Brain microvascular endothelial cell (primary cell): ENCODE measurements around the gene EPN2.

ENCODE experiments used
- DNase-seq: peaks from one replicate; pipeline ENCODE4 v3.0.0-alpha.2; 2020
- H3K27ac ChIP-seq: fragments of 250-450 bp; sonication (Bioruptor Pico); 2 replicates; pipeline ENCODE4 v1.5.1; 2020; ENCODE audit warnings: mild to moderate bottlenecking, moderate library complexity
- H3K27me3 ChIP-seq: fragments of 250-450 bp; sonication (Bioruptor Pico); replicated peaks from 2 replicates; pipeline ENCODE4 v1.5.1; 2020; ENCODE audit warnings: mild to moderate bottlenecking
- H3K36me3 ChIP-seq: fragments of 250-450 bp; sonication (Bioruptor Pico); replicated peaks from 2 replicates; pipeline ENCODE4 v1.5.1; 2020; ENCODE audit warnings: mild to moderate bottlenecking
- H3K4me3 ChIP-seq: 2 replicates; pipeline ENCODE4 v1.5.1; 2011; ENCODE audit warnings: low read depth, mild to moderate bottlenecking, control low read depth, low read length, moderate library complexity
- in situ Hi-C: cut with HindIII; loops from 2 replicates; pipeline ENCODE4 v1.10.0; 2017; ENCODE audit warnings: low sequenced_read_pairs, low pct_ligation_motif_present
- TF ChIP-seq, protein P1 (sequence below): IDR thresholded peaks from 2 replicates; pipeline ENCODE4 v1.5.1; 2011; ENCODE audit warnings: low read depth, mild to moderate bottlenecking, moderate library complexity, low read length, control low read depth, inconsistent platforms; ENCODE audit errors: missing control alignments

Gene EPN2

DNA sequence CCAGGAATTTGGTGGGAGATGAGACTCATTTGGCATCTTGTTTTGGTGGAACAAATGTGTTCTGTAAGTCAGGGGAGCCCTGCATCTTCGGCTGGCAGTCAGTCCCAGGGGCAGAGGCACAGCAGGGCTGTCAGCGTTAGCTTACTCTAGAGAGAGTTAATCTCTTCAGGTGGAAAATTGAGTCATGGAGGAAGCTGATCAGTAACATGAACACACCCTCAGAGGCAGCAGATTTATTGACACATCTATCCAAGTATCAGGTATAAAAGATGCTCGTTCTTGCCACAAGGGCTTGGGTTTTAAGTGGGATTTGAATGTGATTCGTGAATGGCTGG, 55.2 kb downstream of the EPN2 start:
- H3K4me3 ChIP-seq = no peak overlapping the region
- in situ Hi-C loops = no loop called here
- no peak overlapping the region for H3K27ac ChIP-seq
- no peak for DNase-seq
- H3K27me3 ChIP-seq = no peaks in the 10 kb centered on the region
- H3K36me3 ChIP-seq = peaks cover 7% of the 10 kb centered on the region
- TF ChIP-seq, protein P1, sequence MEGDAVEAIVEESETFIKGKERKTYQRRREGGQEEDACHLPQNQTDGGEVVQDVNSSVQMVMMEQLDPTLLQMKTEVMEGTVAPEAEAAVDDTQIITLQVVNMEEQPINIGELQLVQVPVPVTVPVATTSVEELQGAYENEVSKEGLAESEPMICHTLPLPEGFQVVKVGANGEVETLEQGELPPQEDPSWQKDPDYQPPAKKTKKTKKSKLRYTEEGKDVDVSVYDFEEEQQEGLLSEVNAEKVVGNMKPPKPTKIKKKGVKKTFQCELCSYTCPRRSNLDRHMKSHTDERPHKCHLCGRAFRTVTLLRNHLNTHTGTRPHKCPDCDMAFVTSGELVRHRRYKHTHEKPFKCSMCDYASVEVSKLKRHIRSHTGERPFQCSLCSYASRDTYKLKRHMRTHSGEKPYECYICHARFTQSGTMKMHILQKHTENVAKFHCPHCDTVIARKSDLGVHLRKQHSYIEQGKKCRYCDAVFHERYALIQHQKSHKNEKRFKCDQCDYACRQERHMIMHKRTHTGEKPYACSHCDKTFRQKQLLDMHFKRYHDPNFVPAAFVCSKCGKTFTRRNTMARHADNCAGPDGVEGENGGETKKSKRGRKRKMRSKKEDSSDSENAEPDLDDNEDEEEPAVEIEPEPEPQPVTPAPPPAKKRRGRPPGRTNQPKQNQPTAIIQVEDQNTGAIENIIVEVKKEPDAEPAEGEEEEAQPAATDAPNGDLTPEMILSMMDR = no peak

DNA sequence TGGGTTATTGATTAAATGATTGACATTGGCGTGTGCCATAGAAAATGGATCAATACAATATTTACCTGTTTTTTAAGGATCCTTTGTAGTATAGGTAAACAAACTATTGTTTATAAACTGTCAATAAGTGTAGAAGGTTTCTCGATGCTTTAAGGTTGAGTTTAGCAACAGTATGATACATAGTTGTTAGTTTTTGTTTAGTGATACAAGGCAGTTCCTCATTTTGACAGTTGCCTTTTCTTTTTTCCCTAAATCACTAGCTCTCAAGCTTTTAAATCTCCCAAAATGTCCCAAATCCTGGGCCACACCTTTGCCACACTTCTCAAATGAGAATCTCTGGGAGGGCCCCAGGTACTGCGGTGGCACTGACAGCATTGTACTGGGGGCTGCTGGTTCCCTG, 57.3 kb downstream of the EPN2 start:
- in situ Hi-C loops = no loop called here
- TF ChIP-seq, protein P1 = no peak
- Histone ChIP-seq H3K27ac (no peak overlapping the region), H3K36me3 (no peaks in the 10 kb centered on the region), H3K4me3 (no peak overlapping the region), H3K27me3 (no peaks in the 10 kb centered on the region)
- DNase-seq = no peak

DNA sequence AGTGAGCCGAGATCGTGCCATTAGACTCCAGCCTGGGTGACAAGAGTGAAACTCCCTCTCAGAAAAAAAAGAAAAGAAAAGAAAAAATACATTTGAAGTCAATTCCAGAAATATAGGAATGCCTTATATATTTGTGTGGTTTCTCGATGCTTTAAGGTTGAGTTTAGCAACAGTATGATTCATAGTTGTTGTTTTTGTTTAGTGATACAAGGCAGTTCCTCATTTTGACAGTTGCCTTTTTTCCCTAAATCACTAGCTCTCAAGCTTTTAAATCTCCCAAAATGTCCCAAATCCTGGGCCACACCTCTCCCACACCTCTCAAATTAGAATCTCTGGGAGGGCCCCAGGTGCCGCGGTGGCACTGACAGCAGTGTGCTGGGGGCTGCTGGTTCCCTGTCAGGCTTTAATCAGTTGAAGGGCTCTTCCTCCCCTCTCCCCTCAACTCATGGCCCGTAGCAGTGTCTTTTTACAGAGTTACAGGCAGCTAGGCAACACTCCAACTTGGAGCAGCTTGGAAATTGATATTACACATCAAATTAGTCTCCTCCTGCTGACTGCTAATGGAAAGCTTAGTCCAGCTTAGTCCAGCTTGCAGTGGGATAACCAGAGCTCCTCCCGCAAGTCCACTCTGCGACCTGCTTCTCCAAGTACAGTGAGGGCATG, 58.4 kb downstream of the EPN2 start:
- DNase-seq = no peak
- no peaks in the 10 kb centered on the region for H3K36me3 ChIP-seq
- no peak overlapping the region for H3K27ac ChIP-seq
- in situ Hi-C loops = no loop called here
- no peaks in the 10 kb centered on the region for H3K27me3 ChIP-seq
- H3K4me3 ChIP-seq = no peak overlapping the region
- TF ChIP-seq, protein P1 = no peak

DNA sequence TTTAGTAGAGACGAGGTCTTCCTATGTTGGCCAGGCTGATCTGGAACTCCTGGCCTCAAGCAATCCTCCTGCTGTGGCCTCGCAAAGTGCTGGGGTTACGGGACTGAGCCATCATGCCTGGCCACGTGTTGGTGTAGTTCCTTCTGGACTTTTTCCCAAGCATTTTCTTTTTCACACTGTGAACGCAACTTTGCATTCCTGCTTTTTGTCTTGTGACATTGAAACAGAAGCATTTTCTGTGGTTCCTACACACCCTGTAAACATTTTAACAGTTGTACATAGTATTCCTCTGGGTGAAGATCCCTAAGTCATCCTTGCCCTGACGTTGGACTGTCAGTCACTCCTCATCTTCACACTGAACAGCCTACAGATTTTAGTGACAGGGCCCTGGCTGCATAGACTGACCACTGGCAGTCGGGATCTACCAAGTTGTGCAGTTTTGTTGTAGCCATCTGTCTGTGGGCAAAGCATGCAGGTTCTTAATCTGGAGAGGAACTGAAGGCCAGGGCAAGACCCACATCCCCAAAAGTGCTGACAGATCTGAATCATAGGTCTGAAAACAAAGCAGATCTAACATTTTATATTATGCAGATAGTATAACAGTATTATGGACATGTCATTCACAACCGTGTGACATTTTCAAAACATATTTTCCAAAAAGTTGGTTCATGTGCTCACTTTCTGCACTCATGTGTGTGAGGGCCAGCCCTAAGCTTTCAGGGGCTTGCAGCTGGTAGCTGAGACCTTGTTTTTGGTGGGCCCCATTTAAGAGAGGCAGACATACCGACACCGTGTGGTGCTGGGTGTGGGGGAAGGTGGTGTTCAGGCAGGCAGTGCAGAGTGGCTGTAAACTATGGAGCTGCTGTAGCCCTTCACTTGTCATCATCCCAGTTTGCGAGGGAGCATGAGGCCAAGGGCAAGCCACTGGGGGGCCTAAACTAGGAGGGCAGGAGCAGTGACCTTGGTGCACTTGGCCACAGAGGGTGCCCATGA, 59.9 kb downstream of the EPN2 start:
- no peaks in the 10 kb centered on the region for H3K27me3 ChIP-seq
- in situ Hi-C loops = no loop called here
- DNase-seq = no peak
- TF ChIP-seq, protein P1 = no peak
- no peak overlapping the region for H3K4me3 ChIP-seq
- H3K36me3 ChIP-seq = no peaks in the 10 kb centered on the region
- no peak overlapping the region for H3K27ac ChIP-seq

DNA sequence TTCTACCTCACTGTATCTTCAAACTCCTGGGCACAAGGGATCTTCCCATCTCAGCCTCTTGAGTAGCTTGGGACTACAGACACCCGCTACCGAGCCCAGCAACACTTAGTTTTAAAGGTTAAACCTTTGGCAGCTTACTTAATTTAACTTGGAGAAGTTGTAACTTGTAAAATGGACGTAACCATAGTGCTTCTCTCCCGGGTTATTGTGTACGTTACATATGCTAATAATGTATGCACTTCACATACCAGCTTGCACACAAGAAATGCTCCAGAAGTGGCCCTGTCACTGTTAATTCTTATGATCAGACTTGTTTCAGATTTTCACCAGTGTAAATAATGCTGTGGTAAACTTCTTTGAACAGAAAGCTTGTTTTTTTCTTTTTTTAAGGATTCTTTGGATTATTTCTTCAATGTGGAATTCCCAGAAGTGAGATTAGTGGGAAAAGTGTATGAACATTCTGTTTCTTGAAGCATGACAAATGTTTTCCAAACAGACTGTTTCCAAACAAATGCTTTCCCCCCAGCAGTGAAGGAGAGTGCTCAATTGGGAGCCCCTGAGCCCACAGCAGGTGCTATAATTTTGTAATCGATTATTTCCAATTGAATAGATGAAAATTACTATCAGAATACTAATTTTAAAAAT, 61.5 kb downstream of the EPN2 start:
- Histone ChIP-seq H3K27ac (no peak overlapping the region), H3K4me3 (no peak overlapping the region), H3K36me3 (no peaks in the 10 kb centered on the region), H3K27me3 (no peaks in the 10 kb centered on the region)
- DNase-seq = no peak
- TF ChIP-seq, protein P1 = no peak
- in situ Hi-C loops = no loop called here
